Peyer's patch (tissue), 4 donors: ENCODE data around the gene TEKT5. TPM values are rescaled to one million over a fixed set of nuclear protein-coding genes. Genes with fewer than 3 reads are reported as not detected.

ENCODE experiments used
- DNase-seq, 3 donors: peaks; one replicate each; pipeline ENCODE4 v3.0.0-alpha.2; 2017 to 2019
- H3K27ac ChIP-seq, 4 donors: fragments of 200-600 bp; sonication (generic); one replicate each; pipeline ENCODE4 v1.5.1; 2016 to 2019
- H3K27me3 ChIP-seq, 2 donors: fragments of 200-600 bp; sonication (generic); one replicate each; pipeline ENCODE4 v1.5.1; 2019
- H3K36me3 ChIP-seq, 3 donors: fragments of 200-600 bp; sonication (generic); one replicate each; pipeline ENCODE4 v1.5.1; 2016 to 2019
- H3K4me1 ChIP-seq, 4 donors: fragments of 200-600 bp; sonication (generic); one replicate each; pipeline ENCODE4 v1.5.1; 2016 to 2019
- H3K4me3 ChIP-seq, 4 donors: fragments of 200-600 bp; sonication (generic); 1 replicate in 3 of 4; 2 replicates in 1 of 4; pipeline ENCODE4 v1.5.1; 2016 to 2019; ENCODE audit warnings: mild to moderate bottlenecking in 1 of 4
- H3K9me3 ChIP-seq, 4 donors: fragments of 200-600 bp; sonication (generic); one replicate each; pipeline ENCODE4 v1.5.1; 2016 to 2019; ENCODE audit warnings: mild to moderate bottlenecking in 1 of 4
- POLR2A ChIP-seq, 2 donors: fragments of 450-650 bp; IDR thresholded peaks; one replicate each; pipeline ENCODE4 v1.5.1; 2017; ENCODE audit warnings: antibody characterized with exemption in 2 of 2, mild to moderate bottlenecking in 2 of 2, moderate library complexity in 2 of 2
- total RNA-seq, 4 donors: library from RNA; depleted of rRNA; stranded (reverse); fragments of >200 nt; gene quantifications; one replicate each; pipeline ENCODE4 v1.1.0, GENCODE V29; 2016
- TF ChIP-seq, protein P1 (sequence below), 6 experiments: fragments of 450-650 bp in 4 of 6; fragments of 200-600 bp in 2 of 6; sonication (generic) in 1 of 6; IDR thresholded peaks; one replicate each; pipeline ENCODE4 v1.5.1; 2017 to 2019; ENCODE audit warnings: antibody characterized with exemption in 6 of 6, mild to moderate bottlenecking in 3 of 6, moderate library complexity in 1 of 6

The TEKT5 gene
- total RNA-seq, 4 donors from 2014 or later = 2.0 TPM; not detected in 3

DNA sequence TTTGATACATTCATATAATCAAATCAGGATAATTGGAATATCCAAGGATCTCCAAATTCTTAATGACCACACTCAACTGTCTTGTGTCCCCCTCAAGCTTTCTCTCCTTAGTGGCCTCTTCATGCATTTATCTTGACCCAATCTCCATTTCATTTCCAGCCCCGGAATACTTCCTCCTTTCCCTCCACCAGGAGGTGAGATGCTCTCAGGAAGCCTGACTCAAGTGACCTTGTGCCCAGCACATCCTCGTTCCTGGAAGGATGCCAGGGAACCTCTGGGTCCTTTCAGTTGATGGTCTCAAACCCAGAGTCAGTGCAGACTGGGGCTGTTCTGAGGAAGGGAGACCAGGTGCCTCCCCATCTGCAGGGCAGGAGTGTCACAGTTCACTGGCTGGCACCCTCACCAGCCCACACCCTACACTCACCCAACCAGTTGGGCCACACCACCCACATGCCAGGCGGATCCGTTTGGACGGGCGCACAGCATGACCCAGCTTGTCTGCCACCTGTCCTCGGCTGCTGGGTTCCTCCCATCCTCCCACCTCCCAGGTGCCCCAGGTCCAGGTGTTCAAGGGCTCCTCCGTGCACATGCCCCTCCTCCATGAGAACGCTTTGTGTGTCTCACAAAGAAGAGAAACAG, 100.3 kb downstream of the TEKT5 start:
- DNase-seq = peak in 2 of 3 donors; percentile 85 to 90
- H3K4me3 ChIP-seq = no peak overlapping the region
- H3K27me3 ChIP-seq = no peaks in the 10 kb centered on the region
- TF ChIP-seq, protein P1, sequence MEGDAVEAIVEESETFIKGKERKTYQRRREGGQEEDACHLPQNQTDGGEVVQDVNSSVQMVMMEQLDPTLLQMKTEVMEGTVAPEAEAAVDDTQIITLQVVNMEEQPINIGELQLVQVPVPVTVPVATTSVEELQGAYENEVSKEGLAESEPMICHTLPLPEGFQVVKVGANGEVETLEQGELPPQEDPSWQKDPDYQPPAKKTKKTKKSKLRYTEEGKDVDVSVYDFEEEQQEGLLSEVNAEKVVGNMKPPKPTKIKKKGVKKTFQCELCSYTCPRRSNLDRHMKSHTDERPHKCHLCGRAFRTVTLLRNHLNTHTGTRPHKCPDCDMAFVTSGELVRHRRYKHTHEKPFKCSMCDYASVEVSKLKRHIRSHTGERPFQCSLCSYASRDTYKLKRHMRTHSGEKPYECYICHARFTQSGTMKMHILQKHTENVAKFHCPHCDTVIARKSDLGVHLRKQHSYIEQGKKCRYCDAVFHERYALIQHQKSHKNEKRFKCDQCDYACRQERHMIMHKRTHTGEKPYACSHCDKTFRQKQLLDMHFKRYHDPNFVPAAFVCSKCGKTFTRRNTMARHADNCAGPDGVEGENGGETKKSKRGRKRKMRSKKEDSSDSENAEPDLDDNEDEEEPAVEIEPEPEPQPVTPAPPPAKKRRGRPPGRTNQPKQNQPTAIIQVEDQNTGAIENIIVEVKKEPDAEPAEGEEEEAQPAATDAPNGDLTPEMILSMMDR (IDR thresholded peaks at IDR 0.05) = peak in 3 of 6 experiments; percentile 42 to 48 (median 42)
- TF ChIP-seq POLR2A (IDR thresholded peaks at IDR 0.05) = no peak
- H3K36me3 ChIP-seq = no peaks in the 10 kb centered on the region
- peaks cover 0 to 15% (median 2%) of the 10 kb centered on the region in 4 donors for H3K4me1 ChIP-seq
- peak overlapping the region in 2 of 4 donors; percentile 58 to 66 for H3K27ac ChIP-seq
- no peaks in the 10 kb centered on the region for H3K9me3 ChIP-seq

- no peak overlapping the region for H3K27ac ChIP-seq
- TF ChIP-seq POLR2A (IDR thresholded peaks at IDR 0.05) = no peak
- TF ChIP-seq, protein P1 (IDR thresholded peaks at IDR 0.05) = no peak
- no peak overlapping the region for H3K4me3 ChIP-seq
Observed at GRCh38 chr16:10592611-10593010, 102.1 kb downstream of the TEKT5 start.

GRCh38 chr16:10590342-10590741, 104.4 kb downstream of the TEKT5 start:
- Histone ChIP-seq H3K9me3 (no peaks in the 10 kb centered on the region), H3K4me1 (no peaks in the 10 kb centered on the region), H3K27me3 (no peaks in the 10 kb centered on the region), H3K4me3 (no peak overlapping the region), H3K36me3 (no peaks in the 10 kb centered on the region), H3K27ac (no peak overlapping the region)
- DNase-seq = no peak
- TF ChIP-seq POLR2A (IDR thresholded peaks at IDR 0.05) = no peak
- TF ChIP-seq, protein P1 (IDR thresholded peaks at IDR 0.05) = no peak

More at GRCh38 chr16:10592611-10593010, 102.1 kb downstream of the TEKT5 start:
- no peak for DNase-seq
- peaks cover 0 to 7% (median under 1%) of the 10 kb centered on the region in 4 donors for H3K4me1 ChIP-seq
- H3K27me3 ChIP-seq = no peaks in the 10 kb centered on the region
- no peaks in the 10 kb centered on the region for H3K36me3 ChIP-seq
- H3K9me3 ChIP-seq = no peaks in the 10 kb centered on the region

DNA sequence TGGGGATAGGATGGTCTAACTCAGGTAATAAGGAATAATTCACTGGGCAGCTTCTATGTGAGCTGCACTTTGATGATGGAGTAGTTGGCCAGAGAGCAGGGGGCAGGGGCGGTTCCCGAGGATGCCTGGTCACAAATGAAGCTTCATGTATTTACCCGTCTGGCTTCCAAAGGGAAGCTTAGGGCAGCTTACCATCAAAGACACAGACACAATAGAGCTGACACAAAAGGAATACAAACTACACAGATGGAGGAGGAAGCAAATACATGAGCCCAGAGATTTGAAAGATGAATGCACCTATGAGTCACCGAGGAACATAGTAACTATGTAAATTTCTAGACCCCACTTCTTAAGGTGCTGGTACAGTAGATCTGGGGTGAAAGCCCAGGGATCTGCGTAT, 105.6 kb downstream of the TEKT5 start:
- Histone ChIP-seq H3K9me3 (no peaks in the 10 kb centered on the region), H3K27me3 (no peaks in the 10 kb centered on the region), H3K4me3 (no peak overlapping the region), H3K36me3 (no peaks in the 10 kb centered on the region), H3K4me1 (no peaks in the 10 kb centered on the region), H3K27ac (no peak overlapping the region)
- DNase-seq = no peak
- TF ChIP-seq, protein P1 (IDR thresholded peaks at IDR 0.05) = no peak
- no peak for TF ChIP-seq POLR2A (IDR thresholded peaks at IDR 0.05)

GRCh38 chr16:10587622-10588021, 107.1 kb downstream of the TEKT5 start:
- Histone ChIP-seq H3K27ac (no peak overlapping the region), H3K4me1 (no peaks in the 10 kb centered on the region), H3K27me3 (no peaks in the 10 kb centered on the region), H3K9me3 (no peaks in the 10 kb centered on the region), H3K36me3 (no peaks in the 10 kb centered on the region), H3K4me3 (no peak overlapping the region)
- TF ChIP-seq, protein P1 (IDR thresholded peaks at IDR 0.05) = no peak
- TF ChIP-seq POLR2A (IDR thresholded peaks at IDR 0.05) = no peak
- no peak for DNase-seq
